MM.1S (cell line): ENCODE measurements around the gene ANKRD36B.
"Not testable (repeated sequence)": the region's sequence is repeated elsewhere in the genome, so short reads cannot be mapped to it uniquely, and the experiment has no call there.

ENCODE experiments used
- EZH2 ChIP-seq: fragments of 300-600 bp; sonication (generic); optimal IDR thresholded peaks from 2 replicates; pipeline ENCODE3; 2017; ENCODE audit warnings: low read depth, mild to moderate bottlenecking, antibody characterized with exemption, low read length, mixed read lengths
- EZH2phosphoT487 ChIP-seq: fragments of 300-600 bp; sonication (generic); IDR thresholded peaks from 2 replicates; pipeline ENCODE4 v1.6.1; 2018; ENCODE audit warnings: antibody characterized with exemption, low read length
- TF ChIP-seq, protein P1 (sequence below): fragments of 300-600 bp; sonication (generic); IDR thresholded peaks from 2 replicates; pipeline ENCODE4 v1.5.1; 2016; ENCODE audit warnings: antibody characterized with exemption, low read length, mixed read lengths

DNA sequence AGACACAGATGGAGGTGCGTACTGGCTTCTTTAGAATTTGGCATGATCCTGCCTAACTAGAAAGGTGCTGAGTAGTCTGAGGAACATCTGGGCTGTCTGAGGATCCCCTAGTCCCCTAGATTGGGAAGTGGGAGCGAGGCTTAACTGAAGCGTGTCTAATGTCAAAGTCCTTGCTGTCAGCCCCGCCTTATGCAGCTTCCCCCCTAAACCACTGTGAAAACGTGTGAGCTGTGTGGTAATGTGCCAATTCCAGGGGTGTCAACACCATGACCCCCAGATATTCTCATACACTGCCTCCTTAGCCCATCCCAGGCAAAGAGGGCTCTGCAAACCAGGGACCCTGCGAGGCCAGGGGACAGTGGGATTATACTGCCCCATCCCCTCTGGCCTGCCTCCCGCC lies 22.2 kb upstream of the ANKRD36B start:
- TF ChIP-seq, protein P1, sequence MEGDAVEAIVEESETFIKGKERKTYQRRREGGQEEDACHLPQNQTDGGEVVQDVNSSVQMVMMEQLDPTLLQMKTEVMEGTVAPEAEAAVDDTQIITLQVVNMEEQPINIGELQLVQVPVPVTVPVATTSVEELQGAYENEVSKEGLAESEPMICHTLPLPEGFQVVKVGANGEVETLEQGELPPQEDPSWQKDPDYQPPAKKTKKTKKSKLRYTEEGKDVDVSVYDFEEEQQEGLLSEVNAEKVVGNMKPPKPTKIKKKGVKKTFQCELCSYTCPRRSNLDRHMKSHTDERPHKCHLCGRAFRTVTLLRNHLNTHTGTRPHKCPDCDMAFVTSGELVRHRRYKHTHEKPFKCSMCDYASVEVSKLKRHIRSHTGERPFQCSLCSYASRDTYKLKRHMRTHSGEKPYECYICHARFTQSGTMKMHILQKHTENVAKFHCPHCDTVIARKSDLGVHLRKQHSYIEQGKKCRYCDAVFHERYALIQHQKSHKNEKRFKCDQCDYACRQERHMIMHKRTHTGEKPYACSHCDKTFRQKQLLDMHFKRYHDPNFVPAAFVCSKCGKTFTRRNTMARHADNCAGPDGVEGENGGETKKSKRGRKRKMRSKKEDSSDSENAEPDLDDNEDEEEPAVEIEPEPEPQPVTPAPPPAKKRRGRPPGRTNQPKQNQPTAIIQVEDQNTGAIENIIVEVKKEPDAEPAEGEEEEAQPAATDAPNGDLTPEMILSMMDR, result not testable (repeated sequence)
- not testable (repeated sequence) for TF ChIP-seq EZH2, EZH2phosphoT487
